HG03439 (cell line): ENCODE data around the gene XYLT1.

ENCODE experiments used
- ATAC-seq: cut with Tn5 transposase; IDR thresholded peaks from one replicate; pipeline ENCODE4 v1.9.1; 2021; ENCODE audit warnings: mild to moderate bottlenecking, moderate library complexity; ENCODE audit not compliant: unreplicated experiment

Gene XYLT1

GRCh38 chr16:17407321-17407720, 63.4 kb downstream of the XYLT1 start:
- no peak for ATAC-seq

GRCh38 chr16:17404941-17405689, 65.6 kb downstream of the XYLT1 start:
- no peak for ATAC-seq

- no peak for ATAC-seq
These were observed 66.8 kb downstream of the XYLT1 start for GRCh38 chr16:17403859-17404545.

GRCh38 chr16:17403156-17403809, 67.5 kb downstream of the XYLT1 start:
- ATAC-seq = no peak

GRCh38 chr16:17397499-17397891, 73.3 kb downstream of the XYLT1 start:
- ATAC-seq = no peak

GRCh38 chr16:17396762-17397498, 73.8 kb downstream of the XYLT1 start:
- ATAC-seq = no peak

- no peak for ATAC-seq
These were observed 74.8 kb downstream of the XYLT1 start for GRCh38 chr16:17395849-17396480.

GRCh38 chr16:17392857-17393692, 77.7 kb downstream of the XYLT1 start:
- ATAC-seq = no peak

GRCh38 chr16:17392127-17392856, 78.5 kb downstream of the XYLT1 start:
- no peak for ATAC-seq

- no peak for ATAC-seq
These were observed 79.0 kb downstream of the XYLT1 start for GRCh38 chr16:17391715-17392114.

GRCh38 chr16:17389384-17389783, 81.4 kb downstream of the XYLT1 start:
- no peak for ATAC-seq

GRCh38 chr16:17387256-17387655, 83.5 kb downstream of the XYLT1 start:
- ATAC-seq = no peak

- no peak for ATAC-seq
These were observed 84.5 kb downstream of the XYLT1 start for GRCh38 chr16:17386229-17386628.

GRCh38 chr16:17384471-17384870, 86.3 kb downstream of the XYLT1 start:
- ATAC-seq = no peak

GRCh38 chr16:17382949-17383863, 87.6 kb downstream of the XYLT1 start:
- ATAC-seq = no peak

GRCh38 chr16:17382514-17382913, 88.2 kb downstream of the XYLT1 start:
- no peak for ATAC-seq

GRCh38 chr16:17381784-17382183, 89.0 kb downstream of the XYLT1 start:
- ATAC-seq = no peak

- ATAC-seq = no peak
These were observed 90.1 kb downstream of the XYLT1 start for GRCh38 chr16:17380613-17381012.
